DOHH2 (cell line): ENCODE data around the gene DTX4.

Experiments used
- EZH2phosphoT487 ChIP-seq: fragments of 200-600 bp; sonication (generic); IDR thresholded peaks from 2 replicates; pipeline ENCODE4 v1.6.1; 2017; ENCODE audit warnings: borderline replicate concordance, mild to moderate bottlenecking, antibody characterized with exemption, low read length, moderate library complexity, mixed read lengths
- TF ChIP-seq, protein P1 (sequence below): fragments of 200-600 bp; sonication (generic); IDR thresholded peaks from one replicate; pipeline ENCODE4 v1.5.1; 2014; ENCODE audit warnings: antibody characterized with exemption, mild to moderate bottlenecking, low read depth, low read length; ENCODE audit not compliant: poor library complexity, severe bottlenecking

DNA sequence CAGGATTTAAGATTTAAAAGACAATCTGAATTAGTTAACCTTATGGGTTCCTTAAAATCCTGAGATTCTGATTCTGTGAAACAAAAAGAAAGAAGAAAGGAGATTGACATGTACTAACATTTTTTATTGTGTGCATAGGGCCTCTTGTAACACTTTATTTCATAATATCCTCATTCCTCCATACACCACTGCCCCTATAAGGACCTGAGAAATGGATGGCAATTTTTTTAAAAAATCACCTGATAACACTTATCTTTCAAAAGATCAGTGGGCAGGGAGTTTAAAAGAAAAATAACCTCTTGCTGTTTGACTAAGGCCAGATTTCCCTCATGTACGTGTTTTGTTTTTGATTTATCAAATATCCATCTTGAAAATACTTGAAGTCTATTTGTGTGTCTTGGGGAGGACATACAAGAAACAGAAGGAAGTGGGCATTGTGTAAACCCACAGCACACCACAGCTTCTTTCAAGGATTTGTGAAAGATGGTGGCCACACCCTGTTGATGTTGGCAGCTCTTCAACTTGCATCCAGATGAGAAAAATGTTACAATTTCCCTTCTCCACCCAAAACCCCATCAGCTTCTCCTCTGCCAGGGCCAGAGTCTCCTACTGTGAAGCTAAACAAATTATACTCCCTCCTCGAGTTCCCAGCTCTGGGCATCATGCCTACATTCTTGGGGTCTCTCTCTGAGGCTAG is 75.7 kb downstream of the DTX4 start:
- TF ChIP-seq, protein P1, sequence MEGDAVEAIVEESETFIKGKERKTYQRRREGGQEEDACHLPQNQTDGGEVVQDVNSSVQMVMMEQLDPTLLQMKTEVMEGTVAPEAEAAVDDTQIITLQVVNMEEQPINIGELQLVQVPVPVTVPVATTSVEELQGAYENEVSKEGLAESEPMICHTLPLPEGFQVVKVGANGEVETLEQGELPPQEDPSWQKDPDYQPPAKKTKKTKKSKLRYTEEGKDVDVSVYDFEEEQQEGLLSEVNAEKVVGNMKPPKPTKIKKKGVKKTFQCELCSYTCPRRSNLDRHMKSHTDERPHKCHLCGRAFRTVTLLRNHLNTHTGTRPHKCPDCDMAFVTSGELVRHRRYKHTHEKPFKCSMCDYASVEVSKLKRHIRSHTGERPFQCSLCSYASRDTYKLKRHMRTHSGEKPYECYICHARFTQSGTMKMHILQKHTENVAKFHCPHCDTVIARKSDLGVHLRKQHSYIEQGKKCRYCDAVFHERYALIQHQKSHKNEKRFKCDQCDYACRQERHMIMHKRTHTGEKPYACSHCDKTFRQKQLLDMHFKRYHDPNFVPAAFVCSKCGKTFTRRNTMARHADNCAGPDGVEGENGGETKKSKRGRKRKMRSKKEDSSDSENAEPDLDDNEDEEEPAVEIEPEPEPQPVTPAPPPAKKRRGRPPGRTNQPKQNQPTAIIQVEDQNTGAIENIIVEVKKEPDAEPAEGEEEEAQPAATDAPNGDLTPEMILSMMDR, result no peak
- TF ChIP-seq EZH2phosphoT487, result no peak
